A673 (cell line): ENCODE results near the gene OSTF1. TPM values are rescaled to one million over a fixed set of nuclear protein-coding genes. Genes with fewer than 3 reads are reported as not detected.

Experiments used
- BruUV-seq: library from RNA; stranded (reverse); fragments of 400-500 nt; replicated peaks from 2 replicates; lab custom pipeline; 2021; lab: Mats Ljungman, UMichigan
- CTCF ChIA-PET: fragments of 300-600 bp; sonication (Branson Sonifier 250); formaldehyde crosslinking; loops from one replicate; lab custom pipeline; 2022; ENCODE audit warnings: antibody characterized with exemption; lab: Charles Lee
- POLR2A ChIA-PET: fragments of 300-600 bp; sonication (Branson Sonifier 250); formaldehyde crosslinking; loops from one replicate; lab custom pipeline; 2022; ENCODE audit warnings: antibody characterized with exemption; ENCODE audit not compliant: low non-redundant PET; lab: Charles Lee
- DNase-seq: peaks from one replicate; pipeline ENCODE4 v3.0.0-alpha.2; 2015; ENCODE audit warnings: low spot score
- H3K27ac ChIP-seq: fragments of 200-600 bp; sonication (generic); 2 replicates; pipeline ENCODE4 v1.5.1; 2016; ENCODE audit warnings: mixed run types, low read depth, mild to moderate bottlenecking, mixed read lengths, antibody characterized with exemption, low read length; ENCODE audit not compliant: poor library complexity, severe bottlenecking
- H3K27me3 ChIP-seq: fragments of 200-600 bp; sonication (generic); replicated peaks from 2 replicates; pipeline ENCODE4 v1.6.1; 2017; ENCODE audit warnings: mixed run types, low read depth, mild to moderate bottlenecking, mixed read lengths, antibody characterized with exemption, low read length; ENCODE audit not compliant: insufficient read depth, poor library complexity
- H3K36me3 ChIP-seq: fragments of 200-600 bp; sonication (generic); 2 replicates; pipeline ENCODE4 v1.6.1; 2016; ENCODE audit warnings: mixed run types, mild to moderate bottlenecking, mixed read lengths, antibody characterized with exemption, low read length; ENCODE audit not compliant: insufficient read depth, poor library complexity, severe bottlenecking
- H3K4me1 ChIP-seq: fragments of 200-600 bp; sonication (generic); 2 replicates; pipeline ENCODE4 v1.6.1; 2017; ENCODE audit warnings: mixed run types, mild to moderate bottlenecking, mixed read lengths, antibody characterized with exemption, low read length; ENCODE audit not compliant: insufficient read depth, poor library complexity, severe bottlenecking
- H3K4me3 ChIP-seq: fragments of 200-600 bp; sonication (generic); 2 replicates; pipeline ENCODE4 v1.5.1; 2016; ENCODE audit warnings: low read depth, mixed run types, mild to moderate bottlenecking, mixed read lengths, low read length; ENCODE audit not compliant: poor library complexity, severe bottlenecking
- H3K9me3 ChIP-seq: fragments of 200-600 bp; sonication (generic); 2 replicates; pipeline ENCODE4 v1.6.1; 2016; ENCODE audit warnings: mixed run types, low read depth, mild to moderate bottlenecking, mixed read lengths, antibody characterized with exemption, low read length; ENCODE audit not compliant: poor library complexity, severe bottlenecking
- CTCF ChIP-seq: fragments of 300-800, 200-600 bp; sonication (generic); conservative IDR thresholded peaks from 2 replicates; pipeline ENCODE4 v1.5.1; 2017; ENCODE audit warnings: low read depth, mild to moderate bottlenecking, antibody characterized with exemption, low read length, moderate library complexity, mixed read lengths
- EZH2 ChIP-seq: fragments of 200-600 bp; sonication (generic); IDR thresholded peaks from 2 replicates; pipeline ENCODE4 v1.6.1; 2017; ENCODE audit warnings: borderline replicate concordance, low read depth, mild to moderate bottlenecking, mixed read lengths, antibody characterized with exemption, low read length; ENCODE audit not compliant: poor library complexity, severe bottlenecking
- intact Hi-C: fragments of 100-400 bp; cut with micrococcal nuclease; formaldehyde crosslinking; loops from one replicate; pipeline ENCODE4 v1.10.0; 2022; ENCODE audit not compliant: unreplicated experiment
- total RNA-seq: library from RNA; stranded (reverse); gene quantifications from 2 replicates; pipeline ENCODE4 v1.2.3, GENCODE V29; 2021

The OSTF1 gene
- total RNA-seq, 1 experiment from 2014 or later = 2.3 TPM

- intact Hi-C loops = no loop called here
- no peak for DNase-seq
- TF ChIP-seq EZH2 (no peak), CTCF (no peak)
Observed at GRCh38 chr9:75146229-75146628, 57.9 kb downstream of the OSTF1 start.

GRCh38 chr9:75147638-75148037, 59.3 kb downstream of the OSTF1 start:
- Histone ChIP-seq H3K4me1 (no peaks in the 10 kb centered on the region), H3K36me3 (no peaks in the 10 kb centered on the region), H3K4me3 (no peak overlapping the region), H3K27me3 (no peaks in the 10 kb centered on the region), H3K9me3 (no peaks in the 10 kb centered on the region), H3K27ac (no peak overlapping the region)
- no peak for DNase-seq
- CTCF ChIA-PET = no interaction called here
- intact Hi-C loops = no loop called here
- no TSS peak for BruUV-seq
- POLR2A ChIA-PET = no interaction called here
- TF ChIP-seq EZH2 = no peak
- TF ChIP-seq CTCF = no peak

More at GRCh38 chr9:75146229-75146628, 57.9 kb downstream of the OSTF1 start:
- ChIA-PET CTCF (no interaction called here), POLR2A (no interaction called here)
- no peaks in the 10 kb centered on the region for H3K36me3 ChIP-seq
- no peaks in the 10 kb centered on the region for H3K9me3 ChIP-seq
- no peaks in the 10 kb centered on the region for H3K4me1 ChIP-seq
- no peaks in the 10 kb centered on the region for H3K27me3 ChIP-seq
- H3K27ac ChIP-seq = no peak overlapping the region
- no TSS peak for BruUV-seq
- no peak overlapping the region for H3K4me3 ChIP-seq

GRCh38 chr9:75148561-75148960, 60.2 kb downstream of the OSTF1 start:
- H3K9me3 ChIP-seq = no peaks in the 10 kb centered on the region
- DNase-seq = no peak
- TF ChIP-seq CTCF (no peak), EZH2 (no peak)
- H3K27me3 ChIP-seq = no peaks in the 10 kb centered on the region
- no peaks in the 10 kb centered on the region for H3K36me3 ChIP-seq
- BruUV-seq = no TSS peak
- CTCF ChIA-PET = no interaction called here
- H3K4me3 ChIP-seq = no peak overlapping the region
- intact Hi-C loops = no loop called here
- POLR2A ChIA-PET = no interaction called here
- H3K27ac ChIP-seq = no peak overlapping the region
- no peaks in the 10 kb centered on the region for H3K4me1 ChIP-seq
